Pons (tissue), 1 donor: ENCODE results near the gene NAT8L.
"Not testable (repeated sequence)": the region's sequence is repeated elsewhere in the genome, so short reads cannot be mapped to it uniquely, and the experiment has no call there.

Source experiments
- DNase-seq: peaks from one replicate; pipeline ENCODE4 v3.0.0-alpha.2; 2016; ENCODE audit warnings: low spot score

The NAT8L gene, protein sequence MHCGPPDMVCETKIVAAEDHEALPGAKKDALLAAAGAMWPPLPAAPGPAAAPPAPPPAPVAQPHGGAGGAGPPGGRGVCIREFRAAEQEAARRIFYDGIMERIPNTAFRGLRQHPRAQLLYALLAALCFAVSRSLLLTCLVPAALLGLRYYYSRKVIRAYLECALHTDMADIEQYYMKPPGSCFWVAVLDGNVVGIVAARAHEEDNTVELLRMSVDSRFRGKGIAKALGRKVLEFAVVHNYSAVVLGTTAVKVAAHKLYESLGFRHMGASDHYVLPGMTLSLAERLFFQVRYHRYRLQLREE

GRCh38 chr4:2059046-2059725, at the start of gene NAT8L:
Gene NAT8L (plus strand): TSS chr4:2059327. CDS start chr4:2059512, 185 bp downstream.
- DNase-seq = peak; percentile 69

- DNase-seq = peak; percentile 48
These were observed 49.4 kb upstream of the NAT8L start for GRCh38 chr4:2009651-2010233.

- DNase-seq = no peak
These were observed 47.5 kb upstream of the NAT8L start for GRCh38 chr4:2011583-2011982.

DNA sequence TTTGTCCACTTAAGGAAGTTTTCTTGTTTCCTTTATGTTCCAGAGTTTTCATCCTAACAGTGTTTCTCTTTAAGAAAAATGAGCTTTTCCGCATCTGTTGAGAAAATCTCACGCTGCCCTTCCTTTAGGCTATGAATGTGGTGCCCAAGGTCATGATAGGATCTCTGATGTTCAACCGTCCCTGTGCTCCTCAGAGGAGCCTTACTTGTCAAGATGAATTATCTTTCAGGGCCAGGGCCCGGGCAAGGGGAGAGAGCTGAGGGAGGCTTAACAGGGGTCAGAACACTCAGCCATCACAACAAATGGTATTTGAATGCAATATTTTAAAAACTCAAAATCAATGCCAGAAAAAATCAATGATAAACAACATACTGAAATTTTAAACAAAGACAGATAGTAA, 44.1 kb upstream of the NAT8L start:
- no peak for DNase-seq

DNA sequence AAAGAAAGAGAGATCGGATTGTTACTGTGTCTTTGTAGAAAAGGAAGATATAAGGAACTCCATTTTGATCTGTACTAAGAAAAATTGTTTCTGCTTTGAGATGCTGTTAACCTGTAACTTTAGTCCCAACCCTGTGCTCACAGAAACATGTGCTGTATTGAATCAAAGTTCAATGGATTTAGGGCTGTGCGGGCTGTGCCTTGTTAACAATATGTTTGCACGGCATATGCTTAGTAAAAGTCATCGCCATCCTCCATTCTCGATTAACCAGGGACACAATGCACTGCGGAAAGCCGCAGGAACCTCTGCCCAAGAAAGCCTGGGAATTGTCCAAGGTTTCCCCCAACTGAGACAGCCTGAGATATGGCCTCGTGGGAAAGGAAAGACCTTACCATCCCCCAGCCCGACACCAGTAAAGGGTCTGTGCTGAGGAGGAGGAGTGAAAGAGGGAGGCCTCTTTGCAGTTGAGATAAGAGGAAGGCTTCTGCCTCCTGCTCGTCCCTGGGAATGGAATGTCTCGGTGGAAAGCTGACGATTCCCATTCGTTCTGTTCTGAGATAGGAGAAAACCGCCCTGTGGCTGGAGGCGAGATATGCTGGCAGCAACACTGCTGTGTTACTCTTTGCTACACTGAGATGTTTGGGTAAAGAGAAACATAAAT, 37.6 kb upstream of the NAT8L start:
- DNase-seq = not testable (repeated sequence)

DNA sequence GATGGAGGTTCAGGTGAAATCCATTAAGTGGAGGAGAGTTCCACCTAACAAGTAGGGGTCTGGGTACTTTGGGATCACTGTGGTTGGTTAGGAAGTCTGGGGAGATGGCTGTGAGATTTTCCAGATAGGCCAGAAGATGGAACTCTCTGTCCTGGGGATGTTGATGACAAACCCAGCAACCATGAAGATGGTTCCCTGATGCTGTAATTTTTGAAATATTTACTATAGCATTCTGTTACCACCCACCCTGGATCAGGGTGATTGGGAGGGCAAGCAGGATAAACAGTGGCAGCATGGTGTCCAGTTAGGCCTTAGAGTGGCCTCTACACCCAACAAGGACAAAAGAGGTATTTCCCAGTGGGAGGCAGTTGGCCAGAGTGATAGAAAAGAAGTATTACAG, 34.4 kb upstream of the NAT8L start:
- DNase-seq = no peak

DNA sequence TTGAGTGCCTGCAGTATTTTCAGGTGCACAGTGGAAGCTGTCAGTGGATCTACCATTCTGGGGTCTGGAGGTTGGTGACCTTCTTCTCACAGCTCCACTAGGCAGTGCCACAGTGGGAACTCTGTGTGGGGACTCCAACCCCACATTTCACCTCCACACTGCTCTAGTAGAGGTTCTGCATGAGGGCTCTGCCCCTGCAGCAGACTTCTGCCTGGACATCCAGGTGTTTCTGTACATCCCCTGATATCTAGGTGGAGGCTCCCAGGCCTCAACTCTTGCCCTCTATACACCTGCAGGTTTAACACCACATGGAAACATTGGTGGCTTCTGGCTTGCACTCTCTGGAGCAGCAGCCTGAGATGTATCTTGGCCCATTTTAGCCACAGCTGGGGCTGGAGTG, 33.3 kb upstream of the NAT8L start:
- DNase-seq = no peak

- DNase-seq = not testable (repeated sequence)
These were observed 32.0 kb upstream of the NAT8L start for GRCh38 chr4:2027120-2027519.

GRCh38 chr4:2031161-2031560, 28.0 kb upstream of the NAT8L start:
- not testable (repeated sequence) for DNase-seq

- no peak for DNase-seq
These were observed 22.8 kb upstream of the NAT8L start for GRCh38 chr4:2036327-2036726.

- DNase-seq = no peak
These were observed 22.3 kb upstream of the NAT8L start for GRCh38 chr4:2036866-2037265.

- DNase-seq = no peak
These were observed 18.5 kb upstream of the NAT8L start for GRCh38 chr4:2040391-2041238.

GRCh38 chr4:2041239-2042130, 17.6 kb upstream of the NAT8L start:
- peak; percentile 76 for DNase-seq

DNA sequence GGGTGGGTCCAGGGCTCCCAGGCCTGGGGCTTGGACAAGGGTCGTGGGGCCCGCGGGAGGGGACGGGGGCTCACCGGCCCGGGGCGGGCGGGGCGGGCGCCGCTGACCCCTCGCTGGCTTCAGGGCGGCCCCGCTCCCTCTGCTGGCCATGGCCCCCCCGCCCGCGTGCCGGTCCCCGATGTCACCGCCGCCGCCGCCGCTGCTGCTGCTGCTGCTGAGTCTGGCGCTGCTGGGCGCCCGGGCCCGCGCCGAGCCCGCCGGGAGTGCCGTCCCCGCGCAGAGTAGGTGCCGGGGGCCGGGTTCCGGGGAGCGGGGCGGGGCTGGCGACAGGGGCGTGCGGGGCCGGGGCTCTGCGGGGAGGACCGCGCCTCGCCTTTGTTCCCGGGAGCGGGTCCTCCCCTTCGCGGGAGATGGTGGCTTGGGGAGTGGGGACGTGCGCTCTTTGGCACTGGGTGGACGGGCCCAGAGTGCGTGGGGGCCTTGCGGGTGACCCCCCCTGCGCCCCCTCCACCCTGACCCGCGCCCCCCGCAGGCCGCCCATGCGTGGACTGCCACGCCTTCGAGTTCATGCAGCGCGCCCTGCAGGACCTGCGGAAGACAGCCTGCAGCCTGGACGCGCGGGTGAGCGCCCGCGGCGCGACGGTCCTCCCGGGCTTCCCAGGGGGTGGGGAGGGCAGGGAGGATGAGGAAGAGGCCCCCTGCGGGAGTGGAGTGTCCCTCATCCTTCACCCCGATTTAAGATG, 16.8 kb upstream of the NAT8L start:
- no peak for DNase-seq

DNA sequence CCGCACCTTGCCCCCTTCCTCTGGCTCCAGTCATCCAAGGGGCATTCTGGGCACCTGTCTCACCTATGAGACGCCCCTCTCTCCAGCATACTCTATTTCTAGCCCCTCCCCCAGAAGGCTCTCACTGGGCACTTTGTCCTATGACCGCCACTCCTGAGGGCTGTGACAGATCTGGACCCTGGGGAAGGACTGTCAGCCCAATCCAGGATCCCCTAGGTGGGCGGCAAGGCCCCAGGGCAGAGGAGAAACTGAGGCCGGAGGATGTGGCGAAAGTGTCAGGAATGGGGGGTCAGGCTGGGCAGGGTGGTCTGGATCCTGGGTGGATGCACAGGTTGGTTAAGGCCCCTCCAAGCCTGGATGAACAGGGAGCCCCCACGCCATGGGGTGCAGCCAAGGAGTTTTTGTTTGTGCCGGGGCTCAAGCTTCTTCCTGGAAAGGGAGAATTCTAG, 16.2 kb upstream of the NAT8L start:
- DNase-seq = no peak

- DNase-seq = no peak
These were observed 15.6 kb upstream of the NAT8L start for GRCh38 chr4:2043396-2044118.

DNA sequence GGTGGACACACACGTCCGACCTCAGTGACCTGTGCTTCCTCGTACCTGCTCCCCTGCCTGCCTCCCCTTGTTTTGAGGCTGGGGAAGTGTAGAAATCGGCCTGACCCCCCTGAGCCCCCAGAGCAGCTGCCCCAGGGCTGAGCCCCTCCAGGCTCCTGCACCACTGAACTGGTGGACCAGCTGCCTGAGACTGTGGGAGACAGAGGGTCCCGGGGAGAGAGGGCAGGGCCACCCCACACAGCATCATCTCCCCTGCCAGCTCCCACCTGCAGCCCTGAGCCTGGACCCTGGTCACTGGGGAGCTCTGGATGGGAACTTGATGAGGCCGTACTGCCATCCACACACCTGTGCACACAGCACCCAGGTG, 15.0 kb upstream of the NAT8L start:
- DNase-seq = no peak

DNA sequence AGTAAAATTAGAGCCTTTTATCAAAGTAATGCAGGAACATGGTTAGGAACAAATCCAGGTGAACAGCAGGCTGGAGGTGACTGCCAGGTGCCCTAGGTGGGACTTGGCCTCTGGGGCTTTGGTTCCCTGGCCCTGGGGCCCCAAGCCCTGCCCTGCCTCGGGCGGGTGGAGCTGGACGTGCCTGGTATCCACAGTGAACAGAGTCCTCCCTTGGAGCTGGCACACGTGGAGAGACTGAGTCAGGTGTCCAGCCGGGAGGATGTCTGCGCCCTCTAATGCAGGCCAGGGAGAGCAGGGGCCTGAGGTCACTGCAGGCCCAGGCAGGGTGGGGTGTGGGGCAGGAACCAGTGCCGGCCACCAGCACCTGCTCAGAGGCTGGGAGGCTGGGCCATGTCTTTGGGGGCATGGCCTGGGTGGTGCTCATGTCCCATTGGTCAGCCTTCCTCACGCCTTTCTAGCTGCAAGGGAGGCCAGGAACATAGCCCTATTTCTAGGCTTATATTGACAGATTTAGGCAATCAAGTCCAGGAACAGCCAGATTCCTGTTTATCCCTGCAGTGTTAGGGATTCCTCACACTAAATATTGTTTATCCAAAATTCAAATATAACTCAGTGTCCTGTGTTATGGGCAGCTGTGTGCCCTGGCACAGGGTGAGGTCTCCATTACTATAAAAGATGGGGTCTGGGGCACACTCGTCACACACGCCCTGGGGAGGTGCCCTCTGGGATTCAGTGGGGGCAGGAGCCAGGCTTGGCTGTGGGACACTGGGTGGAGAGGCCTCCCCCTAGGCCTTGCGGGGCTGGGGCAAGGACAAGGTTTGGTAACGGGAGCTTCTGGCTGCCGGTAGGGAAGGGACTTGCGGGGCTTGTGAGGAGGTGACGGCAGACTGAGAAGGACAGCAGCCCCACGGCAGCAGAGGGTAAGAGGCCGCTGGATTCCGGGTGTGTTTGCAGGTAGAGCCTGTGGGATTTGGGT, 14.3 kb upstream of the NAT8L start:
- DNase-seq = no peak
